Thymus (tissue), 14 donors: ENCODE results near the gene IFNK. TPM values are rescaled to one million over a fixed set of nuclear protein-coding genes. Genes with fewer than 3 reads are reported as not detected.
A peak's percentile ranks its signal among the peaks of the same experiment; 100 is the strongest.

Source experiments
- DNase-seq, 9 donors: peaks; one replicate each; pipeline ENCODE4 v3.0.0-alpha.2; 2013; ENCODE audit warnings: low spot score in 9 of 9, low read depth in 6 of 9, missing footprints in 1 of 9
- H3K27ac ChIP-seq, 2 donors: one replicate each; pipeline ENCODE4 v1.5.1; 2013; ENCODE audit warnings: control low read depth in 1 of 2, low read depth in 1 of 2, low read length in 1 of 2, mild to moderate bottlenecking in 1 of 2, moderate library complexity in 1 of 2
- H3K27me3 ChIP-seq, 2 donors: one replicate each; pipeline ENCODE4 v1.5.1; 2013; ENCODE audit warnings: low read length in 1 of 2; ENCODE audit not compliant: control insufficient read depth in 2 of 2, insufficient read depth in 1 of 2
- H3K36me3 ChIP-seq, 2 donors: one replicate each; pipeline ENCODE4 v1.5.1; 2013; ENCODE audit warnings: low read length in 1 of 2, mild to moderate bottlenecking in 1 of 2, moderate library complexity in 1 of 2; ENCODE audit not compliant: control insufficient read depth in 2 of 2, insufficient read depth in 2 of 2
- H3K4me1 ChIP-seq, 2 donors: one replicate each; pipeline ENCODE4 v1.5.1; 2013; ENCODE audit warnings: low read length in 2 of 2; ENCODE audit not compliant: control insufficient read depth in 2 of 2, insufficient read depth in 2 of 2
- H3K4me3 ChIP-seq, 2 donors: one replicate each; pipeline ENCODE4 v1.5.1; 2013; ENCODE audit warnings: low read length in 2 of 2, control low read depth in 1 of 2, mild to moderate bottlenecking in 1 of 2
- H3K9me3 ChIP-seq, 2 donors: one replicate each; pipeline ENCODE4 v1.5.1; 2013; ENCODE audit warnings: low read length in 1 of 2, mild to moderate bottlenecking in 1 of 2; ENCODE audit not compliant: control insufficient read depth in 2 of 2, insufficient read depth in 1 of 2
- WGBS: extraction: QIAGEN DNeasy Blood & Tissue Kit; methylation state at CpG from one replicate; pipeline ENCODE4 v1.1.7; 2013; 5-methylcytosine and 5-hydroxymethylcytosine counted together
- long read RNA-seq, 10 donors: transcript quantifications; one replicate each; lab custom pipeline, GENCODE V29; 2026
- polyA plus RNA-seq: library from polyadenylated mRNA; stranded (reverse); fragments of 200-250 nt; gene quantifications from one replicate; pipeline ENCODE4 v1.2.3, GENCODE V29; 2013
- total RNA-seq: library from RNA; stranded (reverse); fragments of 120-200 nt; gene quantifications from one replicate; pipeline ENCODE4 v1.2.4, GENCODE V29; 2013
- donor health status: healthy.

Gene IFNK, protein sequence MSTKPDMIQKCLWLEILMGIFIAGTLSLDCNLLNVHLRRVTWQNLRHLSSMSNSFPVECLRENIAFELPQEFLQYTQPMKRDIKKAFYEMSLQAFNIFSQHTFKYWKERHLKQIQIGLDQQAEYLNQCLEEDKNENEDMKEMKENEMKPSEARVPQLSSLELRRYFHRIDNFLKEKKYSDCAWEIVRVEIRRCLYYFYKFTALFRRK
- not detected for total RNA-seq
- polyA plus RNA-seq = 0.52 TPM
- long read RNA-seq, donor 1 = 0 reads
- long read RNA-seq, donor 2 = 0 reads
- long read RNA-seq, donor 3, partial matches to known transcripts = 0 of 1 reads
- long read RNA-seq, donor 3, other reads (novel, unspliced or antisense) = 0 of 1 reads
- long read RNA-seq, donor 4 = 0 reads
- long read RNA-seq, donor 5 = 0 reads
- long read RNA-seq, donor 6 = 0 reads
- long read RNA-seq, donor 7 = 0 reads
- long read RNA-seq, donor 8 = 0 reads
- long read RNA-seq, donor 9 = 0 reads
- long read RNA-seq, donor 10 = 0 reads

DNA sequence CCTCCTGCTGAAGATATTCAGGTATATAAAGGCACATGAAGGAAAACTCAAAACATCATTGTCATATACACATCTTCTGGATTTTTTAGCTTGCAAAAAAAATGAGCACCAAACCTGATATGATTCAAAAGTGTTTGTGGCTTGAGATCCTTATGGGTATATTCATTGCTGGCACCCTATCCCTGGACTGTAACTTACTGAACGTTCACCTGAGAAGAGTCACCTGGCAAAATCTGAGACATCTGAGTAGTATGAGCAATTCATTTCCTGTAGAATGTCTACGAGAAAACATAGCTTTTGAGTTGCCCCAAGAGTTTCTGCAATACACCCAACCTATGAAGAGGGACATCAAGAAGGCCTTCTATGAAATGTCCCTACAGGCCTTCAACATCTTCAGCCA is at the start of gene IFNK:
IFNK (plus strand) TSS at position 55 of the 400 bp plus-strand sequence; CDS start at position 102, 47 bp downstream.
- Histone ChIP-seq H3K9me3 (no peaks in the 10 kb centered on the region), H3K27me3 (peaks cover 4 to 20% of the 10 kb centered on the region in 2 donors), H3K36me3 (no peaks in the 10 kb centered on the region), H3K4me3 (no peak within 1 kb of the TSS), H3K4me1 (peaks cover 9 to 19% of the 10 kb centered on the region in 2 donors), H3K27ac (no peak within 1 kb of the TSS)
- 89% methylated on average over 2 of the region's 2 CpGs for WGBS
- no peak for DNase-seq

DNA sequence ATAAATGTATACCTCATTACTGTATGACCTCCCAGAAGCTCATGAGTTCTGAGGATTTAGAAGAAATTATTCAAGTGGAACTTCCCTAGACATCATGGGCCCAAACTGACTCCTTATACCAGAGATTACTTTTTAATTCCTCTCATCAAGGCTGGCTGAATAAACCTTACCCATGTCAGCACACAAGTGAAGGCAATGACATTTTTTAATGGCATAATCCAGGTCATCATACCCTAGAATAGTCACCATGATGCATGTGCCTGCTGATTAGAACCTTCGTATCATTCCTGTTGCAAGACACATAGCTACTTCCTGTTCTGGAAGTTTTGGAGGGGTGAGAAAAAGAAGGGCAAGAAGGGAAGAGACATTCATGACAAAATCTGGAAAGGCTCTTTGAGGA is 49.8 kb upstream of the IFNK start:
- Histone ChIP-seq H3K4me1 (no peaks in the 10 kb centered on the region), H3K27me3 (no peaks in the 10 kb centered on the region), H3K27ac (peak overlapping the region in 1 of 2 donors; percentile 15), H3K36me3 (no peaks in the 10 kb centered on the region), H3K9me3 (no peaks in the 10 kb centered on the region), H3K4me3 (no peak overlapping the region)
- DNase-seq = no peak
- WGBS = 95% methylated on average over 1 of the region's 1 CpG

DNA sequence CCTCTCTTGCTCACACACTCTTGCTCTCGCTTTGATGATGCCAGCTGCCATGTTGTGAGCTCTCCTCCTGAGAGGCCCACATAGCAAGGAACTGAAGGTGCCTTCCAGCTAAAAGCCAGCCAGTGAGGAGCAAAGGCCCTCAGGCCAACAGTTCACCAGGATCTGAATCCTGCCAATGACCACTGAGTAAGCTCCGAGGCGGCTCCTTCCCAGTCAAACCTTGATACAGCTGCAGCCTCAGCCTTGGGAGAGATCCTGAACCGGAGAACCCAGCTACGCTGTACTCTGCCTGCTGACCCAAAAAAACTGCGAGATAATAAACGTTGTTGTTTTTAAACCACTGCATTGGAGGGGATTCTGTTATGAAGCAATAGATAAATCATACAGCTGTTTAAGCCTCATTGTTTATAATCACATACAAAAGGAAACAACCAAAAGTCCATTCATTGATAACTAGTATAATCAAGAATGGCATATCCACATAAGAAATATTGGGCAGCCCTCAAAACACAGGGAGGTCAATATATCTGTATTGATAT is 49.0 kb upstream of the IFNK start:
- no peaks in the 10 kb centered on the region for H3K27me3 ChIP-seq
- H3K9me3 ChIP-seq = no peaks in the 10 kb centered on the region
- 97% methylated on average over 7 of the region's 7 CpGs for WGBS
- no peak for DNase-seq
- H3K4me3 ChIP-seq = no peak overlapping the region
- H3K4me1 ChIP-seq = no peaks in the 10 kb centered on the region
- no peaks in the 10 kb centered on the region for H3K36me3 ChIP-seq
- H3K27ac ChIP-seq = no peak overlapping the region

DNA sequence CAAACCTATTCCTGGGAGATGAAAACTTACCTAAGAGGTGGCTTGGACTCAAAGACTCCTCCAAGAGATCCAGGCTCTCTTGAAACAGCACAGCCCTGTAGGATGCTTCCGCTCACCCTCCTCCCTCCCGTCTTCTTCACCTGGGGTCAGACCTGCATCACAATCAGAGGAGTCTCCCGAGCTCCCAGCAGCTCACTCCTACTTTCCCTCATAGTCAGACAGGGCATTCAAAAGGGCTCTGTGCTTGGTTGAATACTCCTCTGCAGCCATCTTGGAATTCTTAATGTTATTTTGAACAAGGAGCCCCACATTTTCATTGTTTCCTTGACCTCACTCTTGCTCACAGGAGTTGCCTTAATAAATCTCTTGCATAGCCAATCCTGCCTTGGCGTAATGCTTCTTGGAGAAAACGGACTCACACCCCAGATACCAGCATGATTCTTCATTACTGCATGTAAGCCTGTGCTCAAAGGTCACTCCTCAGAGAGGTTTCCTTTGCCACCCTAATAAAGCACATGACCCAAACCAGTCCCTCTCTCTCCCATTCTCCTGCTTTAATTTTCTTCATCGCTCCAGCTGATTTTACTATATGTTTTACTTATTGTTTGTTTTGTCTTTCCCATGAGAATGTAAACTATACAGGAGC is 47.1 kb upstream of the IFNK start:
- no peak for DNase-seq
- no peaks in the 10 kb centered on the region for H3K9me3 ChIP-seq
- H3K27ac ChIP-seq = no peak overlapping the region
- 96% methylated on average over 6 of the region's 6 CpGs for WGBS
- H3K36me3 ChIP-seq = no peaks in the 10 kb centered on the region
- no peaks in the 10 kb centered on the region for H3K27me3 ChIP-seq
- no peak overlapping the region for H3K4me3 ChIP-seq
- H3K4me1 ChIP-seq = no peaks in the 10 kb centered on the region

DNA sequence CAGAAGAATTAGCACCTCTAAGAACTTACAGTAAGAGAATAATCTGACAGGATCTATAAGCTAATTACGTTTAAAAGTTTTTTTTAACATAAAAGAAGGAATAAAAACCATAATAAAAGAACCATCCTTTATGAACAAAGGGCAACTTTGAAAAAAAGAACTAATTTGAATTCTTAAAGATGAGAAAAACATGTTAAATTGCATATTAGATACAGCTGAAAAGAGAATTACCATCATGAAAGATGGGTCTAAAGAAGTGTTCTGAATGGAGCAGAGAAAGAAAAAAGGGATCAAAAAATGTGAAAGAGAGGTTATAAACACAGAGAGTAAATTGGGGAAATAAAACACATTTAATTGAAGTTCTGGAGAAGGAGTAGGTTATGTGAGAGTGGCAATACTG is 45.8 kb upstream of the IFNK start:
- Histone ChIP-seq H3K27me3 (no peaks in the 10 kb centered on the region), H3K36me3 (no peaks in the 10 kb centered on the region), H3K4me3 (no peak overlapping the region), H3K27ac (no peak overlapping the region), H3K9me3 (no peaks in the 10 kb centered on the region), H3K4me1 (no peaks in the 10 kb centered on the region)
- 97% methylated on average over 1 of the region's 1 CpG for WGBS
- no peak for DNase-seq

DNA sequence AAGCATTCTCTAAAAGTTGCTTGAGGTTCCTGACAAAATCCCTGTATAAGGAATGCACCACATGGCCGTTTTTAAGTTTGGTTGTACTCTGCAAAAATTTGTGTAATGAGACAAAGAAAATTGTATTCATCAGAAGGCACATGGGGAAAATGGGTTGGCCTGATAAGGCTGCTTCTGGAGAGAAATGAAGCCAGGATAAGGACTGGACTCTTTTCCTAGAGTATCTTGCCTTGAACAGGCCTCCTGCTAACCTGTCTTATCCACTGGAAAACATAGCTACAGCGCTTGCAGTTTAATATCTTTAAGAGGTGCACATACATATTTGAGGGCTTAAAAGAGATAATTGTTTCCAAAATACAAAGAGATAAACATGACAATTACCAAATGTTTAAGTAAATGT is 41.4 kb upstream of the IFNK start:
- peaks cover 0 to 5% of the 10 kb centered on the region in 2 donors for H3K4me1 ChIP-seq
- no peaks in the 10 kb centered on the region for H3K9me3 ChIP-seq
- WGBS = 94% methylated on average over 2 of the region's 2 CpGs
- H3K36me3 ChIP-seq = no peaks in the 10 kb centered on the region
- H3K4me3 ChIP-seq = no peak overlapping the region
- no peak for DNase-seq
- H3K27me3 ChIP-seq = no peaks in the 10 kb centered on the region
- no peak overlapping the region for H3K27ac ChIP-seq

DNA sequence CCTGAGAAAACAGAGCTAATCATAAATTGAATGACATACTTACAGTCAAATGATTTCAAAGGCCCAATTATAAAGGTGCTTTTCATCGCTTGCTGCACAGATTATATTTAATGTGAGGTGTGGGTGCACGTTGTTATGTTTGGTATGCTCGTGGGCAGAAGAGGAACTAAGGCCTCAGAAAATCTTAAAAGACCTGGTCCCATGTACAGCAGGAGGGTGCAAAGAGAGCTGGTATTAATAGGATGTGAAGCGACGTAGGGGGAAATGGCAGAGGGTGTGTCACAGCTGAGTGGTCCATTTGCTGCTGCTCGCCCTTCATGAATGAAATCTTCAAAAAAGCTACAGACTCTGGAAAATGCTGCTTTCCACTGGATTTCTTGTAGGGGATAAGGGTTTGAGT is 40.5 kb upstream of the IFNK start:
- Histone ChIP-seq H3K27ac (no peak overlapping the region), H3K27me3 (no peaks in the 10 kb centered on the region), H3K4me1 (peaks cover 0 to 7% of the 10 kb centered on the region in 2 donors), H3K36me3 (no peaks in the 10 kb centered on the region), H3K9me3 (no peaks in the 10 kb centered on the region), H3K4me3 (no peak overlapping the region)
- WGBS = 82% methylated on average over 6 of the region's 6 CpGs
- no peak for DNase-seq

DNA sequence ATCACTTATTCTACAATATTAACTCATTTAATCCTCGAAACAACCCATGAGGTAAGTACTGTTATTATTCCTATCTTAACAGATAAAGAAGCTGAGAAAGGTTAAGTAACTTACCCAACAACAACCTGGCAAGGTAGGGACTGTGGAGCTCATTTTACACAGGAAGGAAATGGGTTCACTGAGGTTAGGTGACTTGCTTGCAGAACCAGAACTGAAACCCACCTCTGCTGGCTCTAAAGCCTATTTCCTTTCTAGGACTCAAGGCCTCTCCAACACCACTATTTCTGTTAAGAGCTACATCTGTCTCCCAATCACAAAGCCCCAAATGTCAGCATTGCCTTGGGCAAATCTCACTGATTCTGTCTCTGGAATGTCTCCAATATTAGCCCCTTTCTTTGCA is 38.9 kb upstream of the IFNK start:
- peak in 2 of 9 donors; percentile 16 to 39 for DNase-seq
- Histone ChIP-seq H3K4me3 (no peak overlapping the region), H3K27ac (no peak overlapping the region), H3K36me3 (no peaks in the 10 kb centered on the region), H3K4me1 (peaks cover 0 to 16% of the 10 kb centered on the region in 2 donors), H3K27me3 (no peaks in the 10 kb centered on the region), H3K9me3 (no peaks in the 10 kb centered on the region)
- WGBS = 95% methylated on average over 1 of the region's 1 CpG

DNA sequence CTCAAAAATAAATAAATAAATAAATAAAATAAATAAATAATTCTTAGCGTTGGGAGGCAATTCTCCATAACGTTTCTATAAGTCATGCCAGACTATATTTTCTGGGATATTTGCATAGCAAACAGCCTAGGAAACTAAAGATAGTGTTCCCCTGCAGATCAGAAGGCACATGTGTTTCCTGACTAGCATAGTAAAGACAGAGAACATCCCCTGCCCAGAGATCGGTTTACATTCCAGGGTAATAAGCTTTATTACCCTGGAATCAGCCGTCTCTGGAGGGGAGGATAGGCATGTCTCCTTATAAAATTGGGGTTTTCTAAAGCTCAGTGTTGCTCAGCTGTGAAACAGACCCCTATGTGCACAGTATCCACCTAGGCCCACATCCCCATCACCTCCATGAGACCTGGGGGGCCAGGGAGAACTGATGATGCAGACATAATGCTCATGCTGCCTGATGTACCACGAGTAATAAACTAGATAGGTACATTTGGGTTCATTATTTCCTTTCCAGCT is 36.9 kb upstream of the IFNK start:
- H3K27ac ChIP-seq = no peak overlapping the region
- 86% methylated on average over 5 of the region's 5 CpGs for WGBS

More for the DNA sequence above, 36.9 kb upstream of the IFNK start:
- Histone ChIP-seq H3K9me3 (no peaks in the 10 kb centered on the region), H3K4me3 (no peak overlapping the region), H3K4me1 (peaks cover 0 to 22% of the 10 kb centered on the region in 2 donors), H3K27me3 (no peaks in the 10 kb centered on the region), H3K36me3 (no peaks in the 10 kb centered on the region)
- DNase-seq = no peak
